ENCODE measurements around the gene TOM1L2.

GRCh38 chr17:17806035-17806434, 166.2 kb downstream of the TOM1L2 start:
- TF ChIP-seq CTCF (IDR thresholded peaks at IDR 0.05 in 2 of 3, conservative IDR thresholded peaks at IDR 0.05 in 1 of 3; ENCODE audit: borderline replicate concordance in 1 of 3, insufficient read depth in 1 of 3, low read depth in 2 of 3, low read length in 2 of 3) (no peak), CEBPB (IDR thresholded peaks at IDR 0.05; ENCODE audit: low read depth) (no peak)
